HepG2 (cell line): ENCODE results near the gene NOSTRIN.
"Not testable (repeated sequence)": the region's sequence is repeated elsewhere in the genome, so short reads cannot be mapped to it uniquely, and the experiment has no call there.

Source experiments
- CEBPB ChIP-seq: IDR thresholded peaks from 2 replicates; pipeline ENCODE4 v1.6.1; 2011; ENCODE audit warnings: low read depth, low read length, improper control_type of control experiment, borderline replicate concordance
- GLI4 ChIP-seq: sonication (generic); formaldehyde crosslinking; IDR thresholded peaks from 2 replicates; pipeline ENCODE4 v1.5.1; 2020; ENCODE audit warnings: missing genetic modification reagents, mild to moderate bottlenecking, moderate library complexity, borderline replicate concordance
- HNRNPUL1 ChIP-seq: fragments of 200-400 bp; formaldehyde crosslinking; IDR thresholded peaks from 2 replicates; pipeline ENCODE4 v1.6.1; 2017; ENCODE audit warnings: low read depth, mild to moderate bottlenecking, low read length, moderate library complexity
- HOXA7 ChIP-seq: sonication (generic); formaldehyde crosslinking; IDR thresholded peaks from 2 replicates; pipeline ENCODE4 v1.8.1; 2022; ENCODE audit warnings: mild to moderate bottlenecking, missing genetic modification reagents, moderate library complexity
- JUND ChIP-seq: sonication (generic); formaldehyde crosslinking; IDR thresholded peaks from 2 replicates; pipeline ENCODE4 v1.8.0; 2022; ENCODE audit warnings: mild to moderate bottlenecking, missing genetic modification reagents
- KMT2B ChIP-seq: IDR thresholded peaks from 2 replicates; pipeline ENCODE4 v1.6.1; 2016; ENCODE audit warnings: missing genetic modification reagents, missing compliant biosample characterization
- ZNF383 ChIP-seq: sonication (generic); formaldehyde crosslinking; IDR thresholded peaks from 2 replicates; pipeline ENCODE4 v1.4.0; 2020; ENCODE audit warnings: missing genetic modification reagents, mild to moderate bottlenecking, borderline replicate concordance
- ZNF446 ChIP-seq: sonication (generic); formaldehyde crosslinking; IDR thresholded peaks from 2 replicates; pipeline ENCODE4 v1.5.0; 2020; ENCODE audit warnings: mild to moderate bottlenecking, missing genetic modification reagents
- ZNF557 ChIP-seq: sonication (generic); formaldehyde crosslinking; IDR thresholded peaks from 2 replicates; pipeline ENCODE4 v1.4.0; 2020; ENCODE audit warnings: missing genetic modification reagents
- ZNF567 ChIP-seq: sonication (generic); formaldehyde crosslinking; IDR thresholded peaks from 2 replicates; pipeline ENCODE4 v1.8.1; 2023; ENCODE audit warnings: mild to moderate bottlenecking, missing genetic modification reagents, borderline replicate concordance
- ZNF713 ChIP-seq: sonication (generic); formaldehyde crosslinking; IDR thresholded peaks from 2 replicates; pipeline ENCODE4 v1.4.0; 2020; ENCODE audit warnings: mild to moderate bottlenecking, missing genetic modification reagents
- TF ChIP-seq, protein P1 (sequence below): sonication (generic); formaldehyde crosslinking; IDR thresholded peaks from 2 replicates; pipeline ENCODE4 v1.5.0; 2020; ENCODE audit warnings: mild to moderate bottlenecking, missing genetic modification reagents, moderate library complexity
- TF ChIP-seq, protein P2 (sequence below): IDR thresholded peaks from 2 replicates; pipeline ENCODE4 v1.6.1; 2016; ENCODE audit warnings: low read depth, missing genetic modification reagents, missing compliant biosample characterization
- TF ChIP-seq, protein P3 (sequence below): sonication (generic); formaldehyde crosslinking; IDR thresholded peaks from 2 replicates; pipeline ENCODE4 v1.5.0; 2020; ENCODE audit warnings: mild to moderate bottlenecking, missing genetic modification reagents

DNA sequence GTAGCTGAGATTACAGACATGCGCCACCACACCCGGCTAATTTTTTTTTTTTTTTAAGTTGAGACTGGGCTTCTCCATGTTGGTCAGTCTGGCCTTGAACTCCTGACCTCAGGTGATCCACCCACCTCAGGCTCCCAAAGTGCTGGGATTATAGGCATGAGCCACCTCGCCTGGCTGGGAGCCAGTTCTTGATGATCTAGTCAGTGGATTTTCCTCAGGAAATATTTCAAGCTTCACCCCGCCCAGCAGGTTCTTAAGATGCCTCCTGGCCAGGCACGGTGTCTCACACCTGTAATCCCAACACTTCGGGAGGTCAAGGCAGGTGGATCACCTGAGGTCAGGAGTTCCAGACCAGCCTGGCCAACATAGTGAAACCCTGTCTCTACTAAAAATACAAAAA lies 34.1 kb upstream of the NOSTRIN start:
- TF ChIP-seq, protein P1, sequence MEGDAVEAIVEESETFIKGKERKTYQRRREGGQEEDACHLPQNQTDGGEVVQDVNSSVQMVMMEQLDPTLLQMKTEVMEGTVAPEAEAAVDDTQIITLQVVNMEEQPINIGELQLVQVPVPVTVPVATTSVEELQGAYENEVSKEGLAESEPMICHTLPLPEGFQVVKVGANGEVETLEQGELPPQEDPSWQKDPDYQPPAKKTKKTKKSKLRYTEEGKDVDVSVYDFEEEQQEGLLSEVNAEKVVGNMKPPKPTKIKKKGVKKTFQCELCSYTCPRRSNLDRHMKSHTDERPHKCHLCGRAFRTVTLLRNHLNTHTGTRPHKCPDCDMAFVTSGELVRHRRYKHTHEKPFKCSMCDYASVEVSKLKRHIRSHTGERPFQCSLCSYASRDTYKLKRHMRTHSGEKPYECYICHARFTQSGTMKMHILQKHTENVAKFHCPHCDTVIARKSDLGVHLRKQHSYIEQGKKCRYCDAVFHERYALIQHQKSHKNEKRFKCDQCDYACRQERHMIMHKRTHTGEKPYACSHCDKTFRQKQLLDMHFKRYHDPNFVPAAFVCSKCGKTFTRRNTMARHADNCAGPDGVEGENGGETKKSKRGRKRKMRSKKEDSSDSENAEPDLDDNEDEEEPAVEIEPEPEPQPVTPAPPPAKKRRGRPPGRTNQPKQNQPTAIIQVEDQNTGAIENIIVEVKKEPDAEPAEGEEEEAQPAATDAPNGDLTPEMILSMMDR (CRISPR knock-in tag) = not testable (repeated sequence)
- TF ChIP-seq ZNF713 (CRISPR knock-in tag); JUND (CRISPR knock-in tag); HNRNPUL1; HOXA7 (CRISPR knock-in tag); ZNF383; ZNF557 (CRISPR knock-in tag); KMT2B; CEBPB; ZNF446; ZNF567 (CRISPR knock-in tag); GLI4 (CRISPR knock-in tag): not testable (repeated sequence)
- TF ChIP-seq, protein P2, sequence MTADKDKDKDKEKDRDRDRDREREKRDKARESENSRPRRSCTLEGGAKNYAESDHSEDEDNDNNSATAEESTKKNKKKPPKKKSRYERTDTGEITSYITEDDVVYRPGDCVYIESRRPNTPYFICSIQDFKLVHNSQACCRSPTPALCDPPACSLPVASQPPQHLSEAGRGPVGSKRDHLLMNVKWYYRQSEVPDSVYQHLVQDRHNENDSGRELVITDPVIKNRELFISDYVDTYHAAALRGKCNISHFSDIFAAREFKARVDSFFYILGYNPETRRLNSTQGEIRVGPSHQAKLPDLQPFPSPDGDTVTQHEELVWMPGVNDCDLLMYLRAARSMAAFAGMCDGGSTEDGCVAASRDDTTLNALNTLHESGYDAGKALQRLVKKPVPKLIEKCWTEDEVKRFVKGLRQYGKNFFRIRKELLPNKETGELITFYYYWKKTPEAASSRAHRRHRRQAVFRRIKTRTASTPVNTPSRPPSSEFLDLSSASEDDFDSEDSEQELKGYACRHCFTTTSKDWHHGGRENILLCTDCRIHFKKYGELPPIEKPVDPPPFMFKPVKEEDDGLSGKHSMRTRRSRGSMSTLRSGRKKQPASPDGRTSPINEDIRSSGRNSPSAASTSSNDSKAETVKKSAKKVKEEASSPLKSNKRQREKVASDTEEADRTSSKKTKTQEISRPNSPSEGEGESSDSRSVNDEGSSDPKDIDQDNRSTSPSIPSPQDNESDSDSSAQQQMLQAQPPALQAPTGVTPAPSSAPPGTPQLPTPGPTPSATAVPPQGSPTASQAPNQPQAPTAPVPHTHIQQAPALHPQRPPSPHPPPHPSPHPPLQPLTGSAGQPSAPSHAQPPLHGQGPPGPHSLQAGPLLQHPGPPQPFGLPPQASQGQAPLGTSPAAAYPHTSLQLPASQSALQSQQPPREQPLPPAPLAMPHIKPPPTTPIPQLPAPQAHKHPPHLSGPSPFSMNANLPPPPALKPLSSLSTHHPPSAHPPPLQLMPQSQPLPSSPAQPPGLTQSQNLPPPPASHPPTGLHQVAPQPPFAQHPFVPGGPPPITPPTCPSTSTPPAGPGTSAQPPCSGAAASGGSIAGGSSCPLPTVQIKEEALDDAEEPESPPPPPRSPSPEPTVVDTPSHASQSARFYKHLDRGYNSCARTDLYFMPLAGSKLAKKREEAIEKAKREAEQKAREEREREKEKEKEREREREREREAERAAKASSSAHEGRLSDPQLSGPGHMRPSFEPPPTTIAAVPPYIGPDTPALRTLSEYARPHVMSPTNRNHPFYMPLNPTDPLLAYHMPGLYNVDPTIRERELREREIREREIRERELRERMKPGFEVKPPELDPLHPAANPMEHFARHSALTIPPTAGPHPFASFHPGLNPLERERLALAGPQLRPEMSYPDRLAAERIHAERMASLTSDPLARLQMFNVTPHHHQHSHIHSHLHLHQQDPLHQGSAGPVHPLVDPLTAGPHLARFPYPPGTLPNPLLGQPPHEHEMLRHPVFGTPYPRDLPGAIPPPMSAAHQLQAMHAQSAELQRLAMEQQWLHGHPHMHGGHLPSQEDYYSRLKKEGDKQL (CRISPR knock-in tag) = not testable (repeated sequence)
- TF ChIP-seq, protein P3, sequence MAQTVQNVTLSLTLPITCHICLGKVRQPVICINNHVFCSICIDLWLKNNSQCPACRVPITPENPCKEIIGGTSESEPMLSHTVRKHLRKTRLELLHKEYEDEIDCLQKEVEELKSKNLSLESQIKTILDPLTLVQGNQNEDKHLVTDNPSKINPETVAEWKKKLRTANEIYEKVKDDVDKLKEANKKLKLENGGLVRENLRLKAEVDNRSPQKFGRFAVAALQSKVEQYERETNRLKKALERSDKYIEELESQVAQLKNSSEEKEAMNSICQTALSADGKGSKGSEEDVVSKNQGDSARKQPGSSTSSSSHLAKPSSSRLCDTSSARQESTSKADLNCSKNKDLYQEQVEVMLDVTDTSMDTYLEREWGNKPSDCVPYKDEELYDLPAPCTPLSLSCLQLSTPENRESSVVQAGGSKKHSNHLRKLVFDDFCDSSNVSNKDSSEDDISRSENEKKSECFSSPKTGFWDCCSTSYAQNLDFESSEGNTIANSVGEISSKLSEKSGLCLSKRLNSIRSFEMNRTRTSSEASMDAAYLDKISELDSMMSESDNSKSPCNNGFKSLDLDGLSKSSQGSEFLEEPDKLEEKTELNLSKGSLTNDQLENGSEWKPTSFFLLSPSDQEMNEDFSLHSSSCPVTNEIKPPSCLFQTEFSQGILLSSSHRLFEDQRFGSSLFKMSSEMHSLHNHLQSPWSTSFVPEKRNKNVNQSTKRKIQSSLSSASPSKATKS (CRISPR knock-in tag) = not testable (repeated sequence)
